GM18505 (cell line): Measurements from ENCODE around the gene FNDC3B.

ENCODE experiments used
- ATAC-seq: cut with Tn5 transposase; IDR thresholded peaks from one replicate; pipeline ENCODE4 v1.9.1; 2021; ENCODE audit not compliant: unreplicated experiment
- POLR2A ChIP-seq: IDR thresholded peaks from 4 replicates; pipeline ENCODE4 v1.6.1; 2011; ENCODE audit warnings: borderline replicate concordance; ENCODE audit not compliant: insufficient read depth, insufficient read length; ENCODE audit errors: extremely low read depth

FNDC3B gene

GRCh38 chr3:172057059-172057458, 17.7 kb downstream of the FNDC3B start:
- no peak for ATAC-seq
- TF ChIP-seq POLR2A = no peak

DNA sequence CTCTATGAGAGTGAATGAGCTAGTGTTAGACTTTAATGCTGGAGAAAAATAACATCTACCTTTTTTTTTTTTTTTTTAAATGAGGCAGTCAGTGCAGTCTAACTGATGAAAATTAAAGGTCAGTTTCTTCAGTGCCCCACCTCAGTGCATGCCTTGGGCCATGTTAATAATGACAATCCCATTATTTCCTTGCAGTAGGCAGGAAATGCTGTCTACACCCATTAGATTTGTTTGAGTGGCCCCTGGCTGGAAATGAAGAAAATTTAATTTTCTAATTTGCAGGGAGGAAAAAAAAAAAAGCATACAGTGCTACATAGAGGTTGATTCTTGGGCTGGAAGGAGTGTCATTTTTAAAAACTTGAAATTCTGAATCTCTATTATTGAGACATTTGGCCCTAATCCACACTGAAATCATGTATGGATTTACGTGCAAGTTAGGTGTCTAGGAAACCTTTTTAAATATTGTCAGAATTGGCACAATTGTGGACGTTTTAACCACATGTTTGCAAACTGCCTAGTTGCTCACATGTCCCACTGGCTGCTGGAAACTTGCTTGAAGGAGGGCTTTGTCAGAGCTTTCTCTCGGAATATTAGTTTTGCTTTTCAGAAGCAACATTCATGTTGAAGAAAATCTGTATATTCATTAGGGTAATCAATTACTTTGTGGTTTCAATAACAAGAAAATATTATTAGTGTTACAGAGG, 18.4 kb downstream of the FNDC3B start:
- ATAC-seq = no peak
- TF ChIP-seq POLR2A = no peak

DNA sequence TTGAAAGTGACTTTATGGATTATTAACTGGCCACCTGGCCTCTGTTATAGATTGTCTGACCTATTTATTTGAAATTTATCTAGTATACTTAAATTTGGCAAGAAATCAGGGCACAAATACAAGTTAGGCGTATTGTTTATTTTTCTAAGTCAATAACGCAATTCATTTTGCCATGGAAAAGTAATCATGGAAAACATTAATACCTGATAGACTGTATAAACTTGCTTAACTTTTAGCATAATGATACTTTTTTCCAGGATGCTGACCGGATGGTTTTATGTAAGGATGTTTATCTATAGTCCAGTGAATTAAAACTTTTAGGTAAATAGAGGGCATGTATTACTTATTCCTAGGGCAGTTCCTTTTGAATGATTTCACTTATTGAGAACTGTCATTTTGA, 20.2 kb downstream of the FNDC3B start:
- no peak for ATAC-seq
- TF ChIP-seq POLR2A = no peak

DNA sequence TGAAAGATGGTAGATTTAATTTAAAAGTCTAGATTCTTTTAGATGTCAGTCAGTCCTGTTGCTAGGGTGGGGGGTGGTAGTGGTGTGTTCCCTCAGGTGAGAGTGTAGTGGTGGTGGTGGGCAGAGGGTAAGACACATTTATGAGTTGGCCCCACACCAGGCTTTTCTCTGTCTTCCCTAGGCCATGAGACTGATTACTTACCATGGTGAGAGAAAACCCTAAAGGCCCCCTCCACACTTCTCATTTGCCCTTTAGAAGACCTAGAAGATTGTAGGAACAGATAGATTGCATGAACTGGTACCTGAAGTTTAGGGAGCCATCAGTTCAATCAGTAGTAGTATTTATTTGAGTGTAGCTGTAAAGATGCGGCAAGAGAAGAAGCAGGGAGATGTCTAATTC, 20.9 kb downstream of the FNDC3B start:
- no peak for ATAC-seq
- TF ChIP-seq POLR2A = no peak

DNA sequence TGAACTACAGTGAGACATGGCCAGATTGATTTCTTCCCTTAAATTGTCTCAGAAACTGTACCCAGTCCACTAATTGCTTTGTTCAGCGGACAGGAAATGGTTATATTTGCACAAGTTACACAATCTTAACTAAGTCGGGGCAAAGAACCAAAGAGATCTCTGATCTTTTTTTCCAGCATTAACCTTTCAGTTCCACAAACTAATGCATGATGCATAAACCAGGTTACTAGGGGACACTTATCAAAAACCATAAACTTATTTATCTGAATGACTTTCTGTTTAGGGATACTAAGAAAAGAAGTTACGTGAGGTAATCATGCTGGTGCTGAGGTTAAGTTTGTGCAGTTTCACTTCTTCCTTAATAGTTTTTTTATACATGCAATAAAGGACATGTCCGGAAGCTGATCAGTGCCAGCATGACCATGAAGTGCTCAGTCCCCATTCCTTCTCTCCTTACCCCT, 22.4 kb downstream of the FNDC3B start:
- peak; percentile 84 for ATAC-seq
- no peak for TF ChIP-seq POLR2A

DNA sequence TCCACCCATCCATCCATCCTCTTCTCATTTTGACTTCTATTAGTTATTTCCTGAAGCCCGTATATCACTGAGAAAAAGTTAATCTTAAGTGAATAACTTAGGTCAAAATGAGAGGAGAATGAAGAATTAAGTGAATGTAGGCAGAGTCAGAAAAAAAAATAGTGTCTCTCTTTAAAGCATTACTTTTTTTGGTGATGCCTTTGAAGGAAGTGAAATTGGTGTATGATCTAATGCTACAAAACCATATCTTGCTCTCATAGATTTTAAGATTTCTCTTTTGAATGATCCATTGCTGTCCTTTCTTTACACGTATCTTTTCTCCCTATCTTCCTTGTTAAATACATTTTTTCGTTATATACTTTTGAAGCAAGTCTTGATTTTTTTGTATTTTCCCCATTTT, 23.4 kb downstream of the FNDC3B start:
- ATAC-seq = no peak
- TF ChIP-seq POLR2A = no peak

- TF ChIP-seq POLR2A = no peak
- ATAC-seq = no peak
Observed at GRCh38 chr3:172063456-172064432, 24.4 kb downstream of the FNDC3B start.

DNA sequence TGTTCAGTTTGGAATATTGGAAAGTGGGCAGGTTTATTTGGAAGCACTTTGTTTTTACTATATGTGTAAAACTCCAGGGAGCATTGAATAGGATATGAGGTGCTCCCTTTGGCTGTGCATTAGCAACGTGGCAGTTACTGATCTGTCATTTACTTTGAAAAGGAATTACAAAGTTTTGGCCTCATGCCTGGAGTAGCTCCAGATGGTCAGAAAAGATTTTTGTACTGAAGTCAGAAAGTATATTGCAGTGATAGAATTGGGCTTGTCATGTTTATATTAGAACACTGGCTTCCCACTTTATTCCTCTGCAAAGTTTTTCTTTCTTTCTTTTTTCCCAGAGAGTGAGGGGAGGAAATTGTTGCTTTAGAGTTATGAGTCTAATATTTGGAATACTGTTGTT, 26.1 kb downstream of the FNDC3B start:
- no peak for TF ChIP-seq POLR2A
- no peak for ATAC-seq

- no peak for TF ChIP-seq POLR2A
- ATAC-seq = no peak
Observed at GRCh38 chr3:172065967-172066762, 26.8 kb downstream of the FNDC3B start.

GRCh38 chr3:172066880-172067796, 27.8 kb downstream of the FNDC3B start:
- TF ChIP-seq POLR2A = no peak
- no peak for ATAC-seq

GRCh38 chr3:172067837-172068440, 28.6 kb downstream of the FNDC3B start:
- TF ChIP-seq POLR2A = no peak
- ATAC-seq = no peak

DNA sequence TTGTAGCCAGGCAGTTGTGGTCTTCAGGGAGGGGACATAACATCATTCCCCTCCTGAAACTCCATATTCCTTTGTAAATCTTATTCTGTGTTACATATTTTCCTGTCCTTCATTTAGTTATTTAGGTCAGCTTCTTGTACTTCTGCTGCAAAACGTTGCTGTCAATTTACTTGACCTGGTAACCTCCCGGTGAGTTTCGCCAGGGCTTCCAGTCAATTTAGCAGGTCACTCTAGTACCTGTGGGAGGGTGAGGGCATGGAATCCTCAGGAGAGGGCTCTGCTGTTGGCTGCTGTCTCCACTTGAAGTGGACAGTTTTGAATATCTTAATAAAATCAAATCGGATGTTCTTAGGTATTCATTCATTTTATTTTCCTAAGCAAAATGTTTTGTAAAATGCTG, 29.6 kb downstream of the FNDC3B start:
- no peak for ATAC-seq
- no peak for TF ChIP-seq POLR2A
